ENCODE results near the gene ZDHHC12.

- TF ChIP-seq CTCF (conservative IDR thresholded peaks at IDR 0.05; ENCODE audit: low read length) (no peak), EZH2phosphoT487 (IDR thresholded peaks at IDR 0.05; ENCODE audit: borderline replicate concordance, low read depth, low read length) (no peak)
Observed at GRCh38 chr9:128718475-128718874, 5.5 kb downstream of the ZDHHC12 start.
